HG02840 (cell line): ENCODE results near the gene TECPR1.

ENCODE experiments used
- ATAC-seq: cut with Tn5 transposase; IDR thresholded peaks from one replicate; pipeline ENCODE4 v1.9.1; 2021; ENCODE audit warnings: mild to moderate bottlenecking, moderate library complexity, moderate number of reproducible peaks; ENCODE audit not compliant: unreplicated experiment, low FRiP score

TECPR1 gene

DNA sequence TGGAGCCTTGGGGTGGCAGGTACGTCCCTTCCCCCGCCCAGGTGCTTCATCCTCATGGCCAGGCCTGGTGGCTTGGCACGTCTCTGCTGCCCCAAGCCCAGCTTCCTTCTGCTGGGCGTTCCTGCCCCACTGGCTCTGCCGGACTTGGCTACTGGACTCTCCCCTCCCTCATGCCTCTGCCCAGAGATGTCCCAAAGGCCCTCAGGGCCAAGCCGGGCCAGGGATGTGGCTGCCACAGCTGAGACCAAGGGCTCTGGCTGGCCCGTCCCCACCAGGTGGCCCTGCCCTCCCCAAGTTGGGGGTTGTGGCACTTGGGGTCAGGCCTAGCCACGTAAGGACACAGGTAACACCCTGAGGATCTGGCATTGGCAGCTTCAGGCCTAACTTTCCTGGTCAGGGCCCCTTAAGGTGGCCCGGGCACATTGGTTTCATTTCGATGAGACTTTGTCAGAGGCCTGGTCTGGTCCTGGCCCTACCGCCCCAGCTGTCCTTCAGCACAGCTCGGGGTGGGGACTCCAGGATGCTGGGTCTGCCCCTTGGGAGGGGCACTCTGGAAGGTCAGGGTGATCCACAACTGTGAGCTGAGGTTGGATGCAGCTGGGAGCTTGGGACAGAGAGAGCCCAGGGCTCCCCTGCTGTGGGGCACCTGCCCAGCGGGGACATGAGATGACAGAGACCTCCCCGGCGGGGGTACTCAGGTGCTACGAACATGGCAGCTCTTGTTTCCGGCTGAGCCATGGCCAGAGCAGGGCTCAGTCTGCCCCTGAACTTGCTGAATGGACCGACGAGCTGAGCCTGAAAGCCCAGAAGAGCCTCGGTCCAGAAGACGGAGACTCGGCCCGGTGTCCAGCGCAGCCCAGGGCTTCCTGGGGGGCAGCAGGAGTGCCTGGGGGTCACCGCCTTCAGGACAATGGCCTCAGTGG, 37.9 kb downstream of the TECPR1 start:
- no peak for ATAC-seq

DNA sequence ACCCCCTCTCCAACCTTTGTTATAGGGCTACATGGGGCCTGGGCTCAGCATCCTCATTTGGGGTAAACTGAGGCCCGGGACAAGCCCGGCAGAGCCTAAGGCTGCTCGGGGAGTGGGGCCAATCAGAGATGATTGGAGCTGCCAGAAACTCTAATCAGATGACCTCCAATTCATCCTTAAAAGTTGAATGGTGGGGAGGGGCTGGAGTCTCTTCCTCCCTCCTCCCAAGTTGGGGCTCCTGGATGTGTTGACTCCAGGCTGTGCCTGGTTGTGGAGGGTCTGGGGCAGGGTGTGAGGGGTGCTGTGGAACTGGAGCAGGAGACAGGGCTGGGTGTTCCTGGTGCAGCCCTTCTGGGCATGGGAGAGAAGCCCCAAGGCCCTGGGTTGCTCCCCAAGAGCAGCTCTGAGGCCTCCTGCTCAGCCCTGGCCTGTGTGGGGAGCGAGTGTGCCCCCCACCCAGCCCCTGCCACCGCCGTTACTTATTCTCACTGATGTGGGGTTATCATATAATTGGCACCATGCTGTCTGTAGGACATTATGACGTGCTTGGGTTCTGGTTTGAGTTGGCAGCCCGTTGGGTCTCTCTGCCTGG, 38.6 kb downstream of the TECPR1 start:
- no peak for ATAC-seq

DNA sequence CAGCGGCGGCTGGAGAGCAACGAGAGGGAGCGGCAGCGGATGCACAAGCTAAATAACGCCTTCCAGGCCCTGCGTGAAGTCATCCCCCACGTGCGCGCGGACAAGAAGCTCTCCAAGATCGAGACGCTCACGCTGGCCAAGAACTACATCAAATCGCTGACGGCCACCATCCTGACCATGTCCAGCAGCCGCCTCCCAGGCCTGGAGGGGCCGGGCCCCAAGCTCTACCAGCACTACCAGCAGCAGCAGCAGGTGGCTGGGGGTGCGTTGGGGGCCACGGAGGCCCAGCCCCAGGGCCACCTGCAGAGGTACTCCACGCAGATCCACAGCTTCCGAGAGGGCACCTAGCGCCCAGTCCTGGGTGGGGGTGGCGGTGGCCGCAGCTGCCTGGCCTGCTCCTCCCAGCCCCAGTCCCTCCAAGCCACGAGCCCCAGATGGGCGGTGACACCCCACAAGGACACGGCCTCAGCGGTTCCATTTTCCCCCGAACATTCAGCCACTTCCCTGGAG, 39.4 kb downstream of the TECPR1 start:
- no peak for ATAC-seq

DNA sequence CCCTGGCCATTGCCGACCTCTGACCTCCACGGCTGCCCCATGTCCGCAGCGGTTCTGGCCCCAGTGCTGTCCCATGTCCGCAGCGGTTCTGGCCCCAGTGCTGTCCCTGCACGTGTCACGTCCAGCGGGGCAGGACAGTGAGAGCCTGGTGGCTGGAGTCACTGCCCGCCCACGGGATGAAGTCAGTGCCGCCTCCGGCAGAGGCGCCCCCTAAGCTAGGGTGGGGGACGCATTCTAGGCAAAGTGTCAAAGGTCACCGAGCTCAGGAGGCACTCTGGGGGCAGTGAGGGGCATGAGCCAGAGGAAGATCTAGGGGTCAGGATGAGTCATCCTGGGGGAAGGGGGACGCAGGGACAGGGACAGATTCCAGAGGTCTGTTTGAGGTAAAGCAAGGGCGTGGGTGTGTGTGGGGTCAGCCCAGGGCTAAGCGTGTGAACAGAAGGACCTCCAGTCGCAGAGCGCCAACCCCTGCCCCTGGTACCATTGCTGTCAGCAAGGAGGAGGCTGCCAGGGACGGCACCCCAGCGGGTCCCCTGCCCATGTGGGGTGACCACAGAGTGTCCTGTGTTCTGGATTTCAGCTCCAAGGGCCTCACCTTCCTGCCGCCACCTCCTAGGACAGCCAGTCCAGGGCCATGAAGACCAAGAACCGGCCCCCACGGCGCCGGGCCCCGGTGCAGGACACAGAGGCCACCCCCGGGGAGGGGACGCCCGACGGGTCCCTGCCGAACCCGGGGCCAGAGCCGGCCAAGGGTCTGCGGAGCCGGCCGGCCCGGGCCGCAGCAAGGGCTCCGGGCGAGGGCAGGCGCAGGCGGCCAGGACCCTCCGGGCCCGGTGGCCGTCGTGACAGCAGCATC, 40.1 kb downstream of the TECPR1 start:
- ATAC-seq: no peak

DNA sequence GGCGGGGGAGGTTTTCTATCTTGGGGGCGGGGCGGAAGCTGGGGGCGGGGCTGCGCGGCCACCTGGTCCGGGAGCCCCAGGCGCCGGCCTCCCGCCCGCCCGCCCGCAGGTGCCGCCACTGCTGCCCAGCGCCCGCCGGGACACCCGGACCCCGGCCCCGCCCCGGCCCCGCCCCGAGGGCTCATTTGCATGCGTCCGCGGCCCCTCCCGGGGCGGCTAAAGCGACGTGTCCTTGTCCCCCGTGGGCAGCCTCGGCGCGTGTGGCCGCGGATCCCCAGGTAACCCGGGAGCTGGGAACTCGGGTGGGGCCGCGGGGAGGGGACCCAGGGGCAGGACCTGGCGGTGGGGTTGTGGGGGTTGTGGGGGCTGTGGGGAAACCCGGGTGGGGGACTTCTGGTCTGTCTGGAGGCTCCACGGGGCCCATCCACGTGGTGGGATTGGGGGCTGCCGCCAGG, 40.8 kb downstream of the TECPR1 start, which contains the start of gene BHLHA15:
Gene BHLHA15, plus strand, starts transcription at position 219 of the 455 bp plus-strand sequence. CDS start 871 bp downstream, outside the sequence.
- no peak for ATAC-seq

DNA sequence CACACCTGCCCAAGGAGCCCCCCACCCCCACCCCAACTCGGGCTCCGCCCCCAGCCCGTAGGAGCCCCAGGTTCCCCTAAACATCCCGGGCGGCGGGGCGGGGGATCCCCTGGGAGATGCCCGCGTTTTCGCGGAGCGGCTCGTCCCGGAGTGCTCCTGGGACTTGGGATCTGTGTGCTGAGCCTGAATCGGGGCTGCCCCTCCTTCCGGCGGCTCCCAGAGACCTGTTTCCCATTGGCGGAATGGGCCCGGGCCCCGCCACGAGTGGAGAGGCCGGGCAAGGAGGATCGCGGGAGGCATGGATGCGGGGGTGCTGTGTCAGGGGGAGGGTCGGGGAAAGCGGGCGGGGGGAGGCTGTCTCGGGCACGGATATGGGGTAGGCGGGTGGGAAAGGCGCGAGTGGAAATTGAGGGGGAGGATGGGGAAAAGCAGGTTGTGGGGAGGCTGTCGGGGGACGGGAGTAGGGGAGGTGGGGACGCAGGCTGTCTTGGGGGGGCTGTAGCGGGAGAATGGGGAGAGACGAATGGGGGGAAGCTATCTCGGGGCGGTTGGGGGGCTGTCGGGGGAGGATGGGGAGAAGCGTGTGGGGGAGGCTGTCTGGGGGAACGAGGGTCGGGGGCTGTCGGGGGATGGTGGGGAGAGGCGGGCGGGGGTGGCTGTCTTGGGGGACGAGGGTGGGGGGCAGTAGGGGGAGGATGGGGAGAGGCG, 41.4 kb downstream of the TECPR1 start:
- no peak for ATAC-seq

DNA sequence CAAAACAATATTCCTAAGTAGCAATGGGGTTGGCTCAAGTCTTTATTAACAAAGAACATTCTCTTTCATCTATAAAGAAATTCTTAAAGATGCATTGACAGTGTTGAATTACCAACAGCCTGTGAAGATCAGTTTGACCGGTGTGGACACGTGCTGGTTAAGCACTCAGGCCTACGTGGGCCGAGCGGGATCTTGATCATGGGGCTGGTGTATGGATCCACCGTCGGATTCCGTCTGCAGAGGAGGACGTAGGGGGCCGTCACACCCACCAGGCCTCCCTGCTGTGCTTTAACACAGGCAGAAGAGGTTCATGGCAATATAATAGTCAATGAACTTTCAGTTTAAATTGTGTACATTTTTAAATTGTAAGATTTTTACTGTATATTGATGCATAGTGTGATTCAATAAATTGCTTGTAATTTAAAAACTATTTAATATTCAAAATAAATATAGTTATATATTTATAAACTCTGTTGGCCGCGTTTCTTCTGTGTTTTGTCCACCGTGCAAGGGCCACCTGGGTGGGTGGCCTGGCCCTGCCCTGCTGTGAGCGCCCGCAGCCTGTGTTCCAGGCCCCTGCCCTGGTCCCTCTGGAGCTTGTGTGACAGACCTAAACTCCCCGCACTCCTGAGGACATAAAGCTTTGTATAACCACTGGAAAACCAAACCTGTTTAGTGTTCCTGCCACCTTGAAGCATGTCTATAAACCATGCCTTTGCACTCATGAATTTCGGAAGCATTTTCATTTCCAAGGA, 42.7 kb downstream of the TECPR1 start:
- ATAC-seq: no peak

DNA sequence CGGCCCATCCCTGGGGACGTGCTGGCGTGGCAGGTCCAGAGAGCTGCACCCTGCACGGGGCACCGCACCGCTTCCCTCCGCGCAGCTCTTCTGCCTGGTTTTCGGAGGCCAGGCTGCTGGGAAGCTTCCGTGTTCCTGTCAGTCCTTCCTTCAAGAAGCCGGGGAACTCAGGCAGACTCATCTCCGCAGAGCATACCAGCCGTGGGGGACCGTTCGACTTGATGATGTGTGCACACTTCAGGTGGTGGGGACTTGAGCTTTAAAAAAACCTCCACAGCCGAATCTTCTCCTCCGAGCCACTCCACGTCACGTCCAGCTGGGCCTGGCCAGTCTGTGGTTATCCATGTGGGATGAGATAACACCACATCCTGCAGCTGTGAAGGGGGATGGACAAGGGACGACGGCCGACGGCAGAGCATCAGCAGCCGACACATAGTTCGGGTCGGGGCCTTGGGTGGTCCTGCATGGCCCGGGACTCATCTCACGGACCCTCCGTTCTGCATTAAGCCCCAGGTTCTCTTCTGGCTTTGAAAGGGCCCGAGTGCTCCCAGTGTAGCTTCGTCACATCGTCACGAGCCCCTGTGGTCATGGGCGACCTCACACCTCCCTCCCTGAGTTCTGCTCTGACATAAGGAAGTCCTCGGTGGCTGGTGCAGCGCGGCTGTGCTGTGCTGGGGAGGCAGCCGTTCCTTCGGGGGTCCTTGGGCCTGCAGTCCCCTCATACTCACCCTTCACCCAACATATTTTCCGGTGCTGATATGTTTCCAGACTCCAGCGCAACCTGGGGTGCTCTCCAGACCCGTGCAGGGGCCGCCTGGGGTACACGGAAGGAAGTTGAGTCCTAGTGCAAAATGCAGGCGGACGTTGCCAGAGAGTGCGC, 45.3 kb downstream of the TECPR1 start:
- no peak for ATAC-seq

DNA sequence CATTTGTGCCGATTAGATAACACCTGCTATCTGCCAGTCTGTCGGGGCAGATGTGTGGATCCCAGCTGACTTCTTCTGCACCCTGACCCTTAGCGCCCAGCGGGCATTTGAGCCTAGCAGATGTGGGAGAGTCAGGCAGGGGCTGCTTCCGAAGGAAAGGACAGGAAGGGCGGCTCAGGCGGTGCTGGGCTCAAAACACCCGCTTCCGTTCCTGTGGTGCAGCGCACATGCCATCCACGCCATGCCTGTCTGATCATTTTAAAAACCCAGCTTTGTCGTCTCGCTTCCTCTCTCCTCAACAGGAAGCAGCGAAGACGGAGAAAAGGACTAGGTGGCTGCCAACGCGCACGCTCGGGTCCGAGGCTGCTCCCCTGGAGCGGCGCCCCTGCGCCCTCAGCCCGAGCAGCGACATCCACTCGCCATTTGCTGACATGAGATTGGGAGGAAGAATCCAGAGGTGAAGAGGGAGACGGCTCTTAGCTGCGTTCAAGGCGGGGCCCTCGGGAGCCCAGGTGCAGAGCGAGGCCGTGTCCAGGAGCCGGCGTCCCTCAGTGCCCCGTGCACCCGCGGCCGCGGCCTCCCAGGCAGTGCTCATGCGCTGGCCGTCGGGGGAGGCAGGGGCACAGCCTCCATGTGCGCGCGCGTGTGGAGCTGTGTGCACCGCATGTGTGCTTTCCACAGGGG, 46.7 kb downstream of the TECPR1 start:
- no peak for ATAC-seq

DNA sequence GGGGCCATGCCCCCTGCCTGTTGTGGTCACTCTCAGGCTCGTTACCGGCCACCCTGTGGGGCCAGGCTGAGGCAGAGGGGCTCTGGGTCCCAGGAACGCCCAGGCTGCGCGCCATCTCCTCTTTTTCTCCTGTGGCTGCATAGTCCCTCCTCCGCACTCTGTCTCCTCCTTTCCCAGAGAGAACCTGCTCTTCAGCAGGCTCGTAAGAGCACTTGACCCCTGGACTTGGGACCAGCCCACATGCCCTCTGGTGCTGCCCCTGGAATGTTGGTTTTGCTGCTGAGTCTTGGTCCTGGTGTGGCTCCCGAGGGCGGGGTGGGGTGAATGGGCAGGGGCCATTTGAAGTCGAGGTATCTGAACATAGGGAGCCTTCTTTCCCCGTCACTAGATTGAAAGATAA, 47.4 kb downstream of the TECPR1 start:
- no peak for ATAC-seq

DNA sequence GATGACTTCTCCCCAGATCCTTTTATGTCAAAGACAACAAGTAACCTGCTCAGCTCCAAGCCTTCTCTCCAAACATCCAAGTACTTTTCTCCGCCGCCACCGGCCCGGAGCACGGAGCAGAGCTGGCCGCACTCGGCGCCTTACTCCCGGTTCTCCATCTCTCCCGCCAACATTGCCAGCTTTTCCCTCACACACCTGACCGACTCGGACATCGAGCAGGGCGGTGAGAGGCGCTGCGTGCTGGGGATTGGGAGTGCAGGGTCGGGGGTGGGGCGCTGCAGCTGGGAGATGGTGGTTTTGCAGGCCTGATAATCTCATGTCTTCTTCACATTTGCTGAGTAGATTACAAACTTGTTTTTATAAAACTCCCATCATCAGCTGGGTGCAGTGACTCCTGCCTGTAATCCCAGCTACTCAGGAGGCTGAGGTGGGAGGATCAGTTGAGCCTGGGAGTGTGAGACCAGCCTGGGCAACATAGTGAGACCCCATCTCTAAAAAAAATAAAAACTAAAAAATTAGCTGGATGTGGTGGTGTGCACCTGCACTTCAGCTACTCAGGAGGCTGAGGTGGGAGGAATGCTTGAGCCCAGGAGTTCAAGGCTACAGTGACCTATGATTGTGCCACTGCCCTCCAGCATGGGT, 47.9 kb downstream of the TECPR1 start:
- ATAC-seq: no peak

DNA sequence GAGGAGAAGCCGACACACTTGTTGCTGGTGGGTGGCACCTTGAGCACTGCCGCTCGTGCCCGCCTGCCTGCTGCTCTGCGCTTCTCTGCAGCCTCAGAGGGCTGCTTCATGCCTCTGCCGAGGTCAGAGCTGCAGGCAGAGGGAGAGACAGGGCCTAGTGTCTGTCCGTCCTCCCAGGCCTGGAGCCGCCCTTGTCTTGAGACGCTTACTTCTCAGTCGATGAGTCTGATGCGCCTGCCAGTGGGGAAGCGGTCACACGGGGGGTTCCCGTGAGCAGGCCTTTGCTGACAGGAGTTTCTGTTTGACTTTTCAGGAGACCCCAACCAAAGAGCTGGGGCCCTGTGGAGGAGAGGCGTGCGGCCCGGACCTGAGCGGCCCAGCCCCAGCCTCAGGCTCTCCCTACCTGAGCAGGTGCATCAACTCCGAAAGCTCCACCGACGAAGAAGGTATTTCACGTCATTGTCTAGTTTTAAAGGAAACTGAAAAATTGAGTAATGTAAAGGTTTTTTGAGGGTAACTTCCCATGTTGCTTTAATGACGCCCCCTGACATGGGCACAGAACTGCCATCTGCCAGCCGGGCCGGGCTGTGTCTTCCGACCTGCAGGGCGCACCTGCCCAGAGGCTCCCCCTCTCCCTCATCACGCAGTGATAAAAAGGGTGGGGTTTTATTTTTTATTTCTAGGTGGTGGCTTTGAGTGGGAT, 48.6 kb downstream of the TECPR1 start:
- peak; percentile 39 for ATAC-seq

DNA sequence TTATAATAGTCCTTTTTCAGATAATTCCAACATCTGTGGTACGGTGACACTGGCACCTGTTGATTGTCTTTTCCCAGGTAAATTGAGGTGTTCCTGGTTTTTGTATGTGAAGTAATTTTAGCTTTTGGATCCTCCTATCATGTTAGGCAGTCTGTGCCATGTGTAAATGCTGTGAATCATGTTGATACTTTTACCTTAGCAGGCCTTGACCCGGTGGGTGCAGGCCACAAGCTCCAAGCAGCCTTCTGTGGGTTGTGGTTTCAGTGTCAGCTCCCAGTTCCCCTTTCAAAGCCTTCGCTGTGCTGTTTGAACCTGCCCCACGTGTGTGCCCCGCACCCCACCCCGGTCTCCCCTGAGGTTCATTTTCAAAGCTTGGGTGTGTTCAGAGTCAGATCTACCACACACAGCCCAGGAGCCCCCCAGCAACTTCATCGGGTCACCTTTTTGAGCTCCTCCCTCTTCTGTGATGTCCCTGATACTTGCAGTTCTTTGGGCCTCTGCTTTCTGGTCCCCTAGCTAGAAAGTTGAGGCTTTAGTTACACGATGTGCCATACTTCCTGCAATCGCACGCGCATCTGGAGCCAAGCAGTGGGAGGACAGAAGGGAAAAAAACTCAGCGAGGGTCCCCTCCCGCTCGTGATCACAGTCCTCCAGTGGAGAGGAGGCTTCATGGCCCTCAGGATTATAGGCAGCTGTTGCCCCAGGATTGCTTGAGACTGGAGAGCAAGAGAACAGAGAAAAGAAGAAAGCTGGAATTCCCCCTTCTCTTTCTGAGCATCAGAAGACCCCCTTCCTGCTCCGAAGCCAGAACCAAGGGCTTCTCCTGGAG, 49.5 kb downstream of the TECPR1 start:
- ATAC-seq: peak; percentile 92

DNA sequence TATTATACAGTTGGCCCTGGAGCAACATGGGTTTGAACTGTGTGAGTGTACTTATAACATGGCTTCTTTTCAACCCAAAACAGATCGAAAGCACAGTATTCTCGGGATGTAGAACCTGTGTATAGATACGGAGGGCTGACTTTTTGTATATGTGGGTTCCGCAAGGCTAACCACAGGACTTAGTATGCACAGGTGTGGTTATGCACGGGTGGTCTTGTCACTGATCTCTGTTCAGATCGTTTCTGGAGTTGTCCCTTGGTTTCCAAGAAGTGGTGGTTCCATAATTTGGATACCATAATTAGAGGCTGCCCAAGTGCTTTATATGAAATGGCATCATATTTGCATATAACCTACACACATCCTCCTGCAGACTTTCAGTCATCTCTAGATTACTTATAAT, 51.7 kb downstream of the TECPR1 start:
- peak; percentile 42 for ATAC-seq

DNA sequence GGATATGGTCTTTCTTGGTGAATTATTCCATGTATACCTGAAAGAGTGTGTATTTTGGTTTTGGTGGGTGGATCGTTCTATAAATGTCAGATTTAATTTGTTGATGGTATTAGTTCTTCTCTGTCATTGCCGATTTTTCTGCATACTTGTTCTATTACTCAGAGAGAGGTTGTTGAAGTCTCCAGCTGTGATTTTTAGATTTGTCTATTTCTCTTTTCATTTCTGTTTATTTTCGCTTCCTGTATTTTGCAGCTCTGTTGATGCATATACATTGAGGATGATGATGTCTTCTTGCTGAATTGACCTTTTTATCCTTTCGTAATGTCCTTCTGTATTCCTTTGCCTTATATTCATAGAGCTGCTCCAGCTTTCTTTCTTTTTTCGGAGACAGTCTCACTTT, 52.9 kb downstream of the TECPR1 start:
- no peak for ATAC-seq
